NCI-H2107 treated with DMSO at 0.1 percent for 48 hours (cell line): ENCODE data around the gene SCUBE1.

Source experiments
- DNase-seq: peaks from one replicate; lab custom pipeline; 2025; ENCODE audit not compliant: unreplicated experiment; lab: John Stamatoyannopoulos, UW

The SCUBE1 gene

DNA sequence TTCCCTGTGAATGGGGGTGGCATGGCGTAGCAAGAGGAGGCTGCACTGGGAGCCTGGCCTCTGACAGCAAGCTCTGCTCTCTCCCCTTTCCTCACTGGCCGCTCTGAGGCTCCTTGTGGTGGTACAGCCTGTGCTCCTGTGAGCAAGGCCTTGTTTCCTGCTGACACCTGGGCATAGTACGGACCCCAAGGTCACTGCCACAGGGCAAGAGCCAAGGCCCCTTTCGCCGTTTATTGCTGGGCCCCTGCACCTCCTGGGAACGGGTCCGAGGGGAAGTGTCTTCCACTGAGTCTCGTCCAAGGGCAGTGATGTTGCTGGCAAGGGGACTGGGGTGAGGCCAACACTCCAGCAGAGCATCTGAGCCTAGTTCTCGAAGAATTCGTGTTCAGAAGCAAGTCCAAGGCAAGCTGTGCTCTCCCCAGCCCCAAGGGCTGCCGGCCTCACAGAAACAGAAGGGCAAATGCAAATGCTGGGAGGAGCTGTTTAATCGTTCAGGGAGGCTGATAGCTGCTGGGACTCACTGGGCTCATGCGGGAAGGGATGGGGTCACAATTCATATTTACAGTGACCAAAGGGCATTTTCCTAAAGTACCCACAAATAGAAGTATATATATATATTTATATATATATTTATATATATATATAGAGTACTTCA, 140.3 kb downstream of the SCUBE1 start:
- DNase-seq, result no peak

DNA sequence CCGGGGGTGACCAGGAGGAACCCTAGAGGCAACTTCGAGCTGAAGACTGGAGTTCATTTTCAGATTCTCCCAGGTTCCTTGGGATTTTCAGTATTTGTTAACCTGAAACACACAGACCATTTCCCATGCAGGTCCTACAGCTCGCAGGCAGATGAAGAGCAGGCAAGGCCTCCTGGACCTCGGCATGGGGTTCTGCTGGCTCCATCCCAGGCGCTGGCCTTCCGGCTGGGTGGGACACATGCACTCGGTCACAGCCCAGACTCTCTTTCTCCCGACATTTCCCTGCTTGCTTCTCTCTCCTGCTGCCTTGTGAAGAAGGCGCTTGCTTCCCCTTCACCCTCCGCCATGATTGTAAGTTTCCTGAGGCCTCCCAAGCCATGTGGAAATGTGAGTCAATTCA, 140.8 kb downstream of the SCUBE1 start:
- DNase-seq, result no peak

DNA sequence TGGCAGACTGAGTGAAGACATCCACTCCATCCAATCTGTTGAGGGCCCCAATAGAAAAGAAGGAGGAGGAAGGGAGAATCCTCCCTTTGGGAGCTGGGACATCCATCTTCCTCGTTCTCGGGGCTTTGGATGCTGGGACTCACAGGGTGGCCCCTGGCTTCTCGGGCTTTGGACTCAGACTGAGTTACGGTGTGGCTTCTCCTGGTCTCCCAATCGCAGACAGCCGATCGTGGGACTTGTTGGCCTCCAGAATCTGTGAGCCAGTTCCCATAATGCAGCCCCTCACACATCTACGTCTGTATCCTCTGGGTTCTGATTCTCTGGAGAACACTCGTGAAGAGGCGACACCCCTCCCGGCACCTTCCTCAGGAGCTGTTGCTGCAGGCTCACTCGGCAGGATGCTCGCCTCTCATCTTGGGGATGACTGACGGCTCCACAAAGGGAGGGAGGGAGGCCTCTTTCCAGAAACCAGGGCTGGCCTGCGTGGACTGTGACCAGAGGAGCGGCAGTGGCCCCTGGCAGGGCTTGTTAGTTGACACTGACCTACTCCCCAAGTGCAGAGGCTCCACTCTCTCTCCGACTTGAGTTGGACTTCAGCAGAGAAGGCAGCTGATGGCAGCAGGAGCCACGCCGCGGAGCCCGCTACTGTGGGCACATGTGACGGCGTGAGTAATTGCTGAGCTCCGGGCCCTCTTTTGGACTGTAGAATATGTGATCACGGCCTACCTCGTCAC, 141.5 kb downstream of the SCUBE1 start:
- no peak for DNase-seq

DNA sequence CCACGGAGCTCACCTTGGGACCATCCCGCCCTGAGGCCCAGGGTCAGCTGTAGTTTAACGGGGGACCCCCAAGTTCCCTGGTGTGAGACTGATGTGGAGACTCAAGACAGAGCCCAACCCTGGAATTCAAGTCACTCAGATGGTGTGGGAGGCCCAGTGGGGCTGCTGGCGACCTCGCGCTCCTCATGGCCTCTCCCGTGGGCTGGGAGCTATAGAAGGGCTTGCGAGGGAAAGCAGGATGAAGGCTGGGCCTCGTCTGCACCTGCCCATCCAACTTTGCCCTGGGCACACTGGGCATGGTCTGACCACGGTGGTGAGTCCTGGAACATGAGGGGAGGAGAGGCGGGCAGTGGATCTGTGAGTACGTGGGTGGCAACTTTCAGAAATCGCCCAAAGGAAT, 142.6 kb downstream of the SCUBE1 start:
- DNase-seq, result no peak

GRCh38 chr22:43200031-43200430, 143.1 kb downstream of the SCUBE1 start:
- DNase-seq, result no peak

DNA sequence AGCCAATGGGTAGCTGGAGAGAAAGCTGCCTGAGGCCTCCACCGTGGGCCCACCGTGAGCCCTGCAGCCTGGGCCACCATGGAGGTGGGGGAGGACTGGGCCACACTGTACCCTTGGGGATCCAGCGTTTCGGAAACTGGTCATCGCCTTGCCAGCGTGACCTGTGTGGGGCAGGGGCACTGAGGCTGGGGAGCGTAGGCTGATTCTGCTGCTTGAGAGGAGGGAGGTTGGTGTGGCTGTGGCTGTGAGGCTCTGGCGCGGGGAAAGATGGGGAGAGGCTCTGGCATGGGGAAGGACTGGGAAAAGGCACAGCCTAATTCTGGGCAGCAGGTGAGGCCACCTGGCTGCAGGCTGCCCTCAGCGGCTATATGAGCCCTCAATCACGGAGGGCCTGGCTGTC, 143.6 kb downstream of the SCUBE1 start:
- no peak for DNase-seq

GRCh38 chr22:43198936-43199335, 144.2 kb downstream of the SCUBE1 start:
- no peak for DNase-seq

DNA sequence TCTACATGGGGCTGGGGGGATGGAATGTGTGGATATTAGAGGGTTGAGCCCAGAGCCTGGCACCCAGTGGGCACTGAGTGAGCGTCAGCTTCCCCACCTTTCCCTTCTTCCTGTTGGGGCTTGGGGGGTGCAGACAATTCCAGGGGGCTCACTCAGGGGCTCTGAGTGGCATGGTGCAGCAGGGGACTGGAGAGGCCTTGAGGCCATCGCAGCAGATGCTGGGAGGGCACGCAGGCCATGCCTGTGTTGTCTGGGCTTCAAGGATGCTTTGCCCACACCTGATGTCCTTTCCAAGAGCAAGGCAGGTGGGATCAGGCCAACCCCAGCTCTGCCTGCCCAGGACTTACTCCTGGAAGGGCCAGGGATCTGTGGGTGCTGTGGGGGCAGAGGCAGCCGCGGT, 145.0 kb downstream of the SCUBE1 start:
- no peak for DNase-seq

DNA sequence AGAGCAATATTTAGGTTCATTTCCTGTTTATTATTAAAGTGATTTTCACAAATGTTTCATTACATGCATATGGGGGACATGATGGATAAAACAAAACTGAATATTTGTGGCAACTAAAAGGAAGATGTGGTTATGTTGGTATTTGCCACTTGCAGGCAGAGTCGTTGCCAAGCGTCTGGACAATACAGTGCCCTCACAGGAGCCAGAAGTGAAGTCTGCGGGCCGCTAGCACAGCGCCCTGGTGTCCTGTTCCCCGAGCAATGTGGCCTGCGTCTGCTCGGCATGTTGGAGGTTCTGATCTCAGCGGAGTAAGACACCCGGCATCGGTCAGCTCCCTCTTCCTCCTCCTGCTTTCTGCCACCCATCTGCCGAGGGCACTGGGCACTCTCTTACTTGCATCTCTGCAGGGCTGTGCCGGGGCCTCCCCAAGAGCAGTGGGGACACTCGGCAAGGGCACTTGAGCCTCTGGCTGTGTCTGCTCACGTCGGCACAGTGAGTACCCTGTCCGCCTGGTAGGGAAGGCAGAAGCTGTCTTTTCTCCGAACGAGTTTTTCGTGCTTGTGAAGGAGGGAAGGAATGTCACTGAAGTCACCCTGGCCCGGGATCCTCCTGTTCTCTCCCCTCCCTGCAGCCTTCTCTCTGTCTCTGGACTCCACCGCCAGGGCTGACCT, 145.8 kb downstream of the SCUBE1 start:
- DNase-seq, result no peak

- DNase-seq, result no peak
Measured at GRCh38 chr22:43191831-43192230, 151.3 kb downstream of the SCUBE1 start.

DNA sequence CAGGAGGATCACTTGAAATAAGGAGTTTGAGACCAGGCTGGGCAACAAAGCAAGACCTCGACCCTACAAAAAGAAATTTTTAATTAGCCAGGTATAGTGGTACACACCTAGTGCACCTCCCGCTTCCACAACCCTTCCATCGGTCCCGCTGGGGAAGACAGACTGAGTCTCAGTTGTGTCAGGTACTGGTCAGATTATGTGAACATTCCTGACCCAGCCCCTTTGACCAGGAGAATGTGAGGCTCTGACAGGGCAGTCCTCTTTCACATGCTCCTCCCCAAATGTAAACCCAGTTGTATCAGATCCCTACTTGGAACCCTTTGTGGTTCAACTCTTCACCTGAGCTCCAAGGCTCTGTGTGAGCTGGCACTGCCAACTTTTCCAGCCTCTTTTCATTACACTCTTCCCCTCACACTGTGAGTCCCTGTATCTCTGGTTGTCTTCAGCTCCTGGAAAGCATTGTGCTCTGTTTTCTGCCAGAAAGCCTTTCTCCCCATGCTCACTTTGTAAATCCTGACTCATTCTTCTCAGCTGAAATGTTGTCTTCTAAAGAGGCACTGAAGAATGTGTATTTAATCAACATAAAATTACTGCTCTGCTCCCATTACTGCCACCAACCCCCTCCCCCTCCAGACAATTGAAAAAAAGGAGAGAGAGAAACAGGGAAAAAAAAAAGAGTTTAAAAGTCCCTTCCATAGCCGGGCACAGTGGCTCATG, 154.2 kb downstream of the SCUBE1 start:
- DNase-seq, result no peak

DNA sequence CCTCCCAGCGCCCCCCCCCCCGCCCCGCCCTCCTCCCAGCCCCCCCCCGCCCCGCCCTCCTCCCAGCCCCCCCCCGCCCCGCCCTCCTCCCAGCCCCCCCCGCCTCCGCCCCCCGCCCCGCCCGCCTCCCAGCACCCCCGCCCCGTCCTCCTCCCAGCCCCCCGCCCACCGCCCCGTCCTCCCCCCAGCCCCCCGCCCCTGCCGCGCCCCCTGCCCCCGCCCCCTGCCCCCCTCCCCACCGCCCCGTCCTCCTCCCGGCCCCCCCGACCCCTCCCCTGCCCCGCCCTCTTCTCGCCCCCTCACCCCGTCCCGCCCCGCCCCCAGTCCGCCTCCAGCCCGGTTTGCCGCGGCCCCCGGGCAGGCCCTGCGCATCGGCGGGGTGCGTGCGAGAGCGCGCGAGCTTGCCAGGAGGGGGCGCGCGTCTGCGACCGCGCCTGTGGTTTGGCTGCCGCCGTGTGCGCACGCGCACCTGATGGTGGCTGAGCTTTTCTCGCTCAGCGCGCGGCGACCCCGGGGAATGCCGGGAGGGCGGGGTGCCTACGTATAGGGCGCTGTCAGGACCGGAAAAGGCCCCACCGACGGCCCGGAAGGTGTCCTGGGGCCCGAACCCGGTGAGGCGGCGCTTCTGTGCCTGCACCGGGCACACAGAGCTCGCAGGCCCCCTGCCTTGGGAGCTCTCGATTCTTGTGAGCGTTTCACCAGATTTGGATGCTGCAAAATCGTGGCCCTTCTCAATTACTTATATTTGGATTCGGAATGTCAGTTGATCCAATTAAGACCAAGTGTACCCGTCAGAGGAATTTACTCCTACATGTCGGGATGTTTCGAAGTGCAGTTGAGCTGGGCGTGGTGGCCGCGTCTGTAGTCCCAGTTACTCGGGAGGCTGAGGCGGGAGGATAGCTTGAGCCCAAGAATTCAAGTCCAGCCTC, 155.7 kb downstream of the SCUBE1 start:
- DNase-seq, result peak; percentile 62

DNA sequence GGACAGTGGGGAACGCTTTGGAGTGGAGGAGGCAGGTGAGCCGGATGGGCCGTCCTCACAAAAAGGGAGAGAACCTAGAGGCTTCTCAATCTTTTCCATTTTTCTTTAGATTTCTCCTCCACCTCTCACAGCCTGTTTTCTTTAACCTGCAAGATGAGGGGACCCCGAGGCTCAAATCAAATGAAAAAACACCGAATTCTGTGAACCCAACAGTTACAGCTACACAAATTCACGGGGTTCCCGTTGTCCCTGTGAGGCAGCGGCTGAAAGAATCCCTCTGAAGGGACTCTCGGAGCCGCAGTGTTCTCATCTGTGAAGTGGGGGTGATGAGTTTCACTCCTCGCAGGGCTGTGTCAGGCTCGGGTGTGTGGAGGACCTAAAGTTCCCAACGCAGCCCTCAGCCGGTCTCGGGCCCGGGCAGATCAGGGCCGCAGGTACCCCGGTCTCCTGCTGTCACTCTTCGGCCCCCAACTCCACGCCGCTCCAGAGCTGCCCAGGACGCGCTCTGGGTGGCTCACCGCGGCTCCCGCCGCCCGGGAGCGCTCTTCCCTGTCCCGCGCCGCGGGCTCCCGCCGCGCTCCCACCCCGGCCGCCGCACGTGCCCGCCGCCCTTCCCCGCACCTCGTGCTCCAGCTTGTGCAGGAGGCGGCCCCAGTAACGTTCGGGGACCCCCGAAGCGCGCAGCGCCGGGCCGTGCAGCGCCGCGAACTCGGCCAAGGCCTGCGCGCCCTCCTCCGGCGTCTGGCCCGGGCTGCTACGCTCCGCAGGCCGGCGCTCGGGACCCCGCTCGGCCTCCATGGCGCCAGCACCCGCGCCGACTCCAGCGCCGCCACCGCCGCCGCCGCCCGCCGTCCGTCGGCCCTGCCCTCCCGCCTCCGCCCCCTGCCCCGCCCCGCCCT, 156.7 kb downstream of the SCUBE1 start, which contains the start of gene TTLL12:
TTLL12 (minus strand) TSS at position 863 of the 899 bp plus-strand sequence; CDS start at position 798, 65 bp downstream.
- DNase-seq, result no peak

DNA sequence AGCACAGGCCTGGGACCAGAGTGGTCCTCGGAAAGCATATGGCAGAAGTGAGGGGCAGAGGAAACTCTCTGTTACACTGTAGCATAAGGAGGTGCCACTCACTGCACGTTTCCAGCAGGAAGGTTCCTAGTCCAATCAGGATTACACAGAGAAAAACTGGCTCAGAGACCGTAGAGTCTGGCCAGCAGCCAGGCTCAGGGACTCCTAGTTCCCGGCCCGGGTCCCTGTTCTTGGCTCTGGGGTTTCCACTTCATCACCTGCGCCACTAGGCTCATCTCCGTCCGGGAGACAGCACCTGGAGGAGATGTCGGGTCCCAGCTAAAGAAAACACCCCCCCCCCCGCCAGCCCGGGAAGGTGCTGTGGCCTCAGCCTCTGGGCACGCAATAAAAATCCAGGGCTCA, 157.3 kb downstream of the SCUBE1 start:
- peak; percentile 19 for DNase-seq

GRCh38 chr22:43183496-43184277, 159.5 kb downstream of the SCUBE1 start:
- no peak for DNase-seq

- DNase-seq, result no peak
Measured at GRCh38 chr22:43182726-43183125, 160.4 kb downstream of the SCUBE1 start.

GRCh38 chr22:43182118-43182517, 161.1 kb downstream of the SCUBE1 start:
- DNase-seq, result no peak

DNA sequence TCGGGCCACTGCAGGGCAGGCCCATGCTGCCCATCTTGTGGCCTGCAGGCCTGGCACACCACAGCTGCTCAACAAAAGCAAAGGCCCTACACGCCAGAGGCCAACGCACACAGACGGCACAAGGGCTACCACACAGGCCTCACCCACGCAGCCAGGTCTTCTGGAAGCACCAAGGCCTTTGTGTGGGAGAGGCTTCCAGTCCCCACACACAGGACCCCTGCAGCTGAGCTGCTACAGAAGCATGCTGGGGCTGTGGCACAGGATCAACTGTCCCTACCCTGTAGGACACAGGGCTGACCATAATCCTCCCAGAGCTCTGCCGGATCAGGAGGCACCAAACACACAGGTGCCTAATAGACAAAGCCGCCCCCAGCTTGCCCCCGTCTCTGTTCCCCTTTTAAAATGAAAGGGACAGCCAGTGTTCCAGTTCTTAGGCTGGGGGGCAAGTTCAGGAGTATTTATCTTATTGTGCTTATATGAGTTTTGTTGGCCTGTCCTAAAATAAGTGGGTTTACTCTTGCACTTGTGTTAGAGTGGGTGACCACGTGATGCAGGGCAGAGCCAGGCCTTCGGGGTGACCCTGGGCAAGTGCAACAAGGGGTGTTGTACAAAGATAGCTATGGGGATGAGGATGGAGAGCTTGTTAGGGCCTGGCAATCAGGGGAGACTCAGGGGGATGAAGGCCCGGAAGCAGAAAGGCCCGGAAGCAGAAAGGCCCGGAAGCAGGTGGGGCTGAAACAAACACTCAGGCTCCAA, 161.7 kb downstream of the SCUBE1 start:
- no peak for DNase-seq
